ENCODE results near the gene MED27.

The MED27 gene

DNA sequence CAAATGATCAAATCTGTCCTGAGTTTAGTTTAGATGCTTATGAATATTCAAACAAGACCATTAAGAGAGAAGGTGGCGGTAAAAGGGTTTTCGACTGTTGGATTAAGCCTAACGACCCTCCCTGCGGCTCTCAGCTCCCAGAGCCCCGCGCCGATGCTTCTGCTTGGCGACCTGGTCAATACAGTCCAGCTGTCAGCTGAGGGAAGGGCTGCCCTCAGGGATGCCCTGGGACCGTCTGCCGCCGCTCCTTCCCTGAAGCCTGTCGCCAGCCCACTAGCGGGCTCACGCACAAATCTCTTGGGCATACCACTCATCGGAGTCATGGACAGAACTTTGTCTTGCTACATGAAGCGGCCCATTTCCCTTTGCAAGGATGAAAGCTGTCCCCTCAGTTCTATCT, 203.2 kb downstream of the MED27 start:
- Histone ChIP-seq H3K9me3 (ENCODE audit: insufficient read depth, low read depth, low read length) (no peaks in the 10 kb centered on the region), H3K4me3 (ENCODE audit: low read length, poor library complexity, severe bottlenecking) (no peak overlapping the region), H3F3A (ENCODE audit: low read depth) (no peaks in the 10 kb centered on the region), H2AFZ (ENCODE audit: low read length) (no peak overlapping the region), H3K4me1 (ENCODE audit: insufficient read depth, low read length, poor library complexity, severe bottlenecking) (peaks cover 13% of the 10 kb centered on the region), H3K79me2 (ENCODE audit: insufficient read depth, low read length) (no peaks in the 10 kb centered on the region), H3K9ac (ENCODE audit: low read depth, low read length, poor library complexity, severe bottlenecking) (no peak overlapping the region), H3K4me2 (ENCODE audit: low read depth, low read length, poor library complexity, severe bottlenecking) (peak overlapping the region; percentile 4), H4K20me1 (ENCODE audit: insufficient read depth, low read length, poor library complexity, severe bottlenecking) (no peaks in the 10 kb centered on the region), H3K9me2 (replicated peaks; ENCODE audit: low read depth, low read length) (no peaks in the 10 kb centered on the region), H3K36me3 (ENCODE audit: insufficient read depth, low read length) (no peaks in the 10 kb centered on the region), H3K27me3 (ENCODE audit: insufficient read depth, low read length, poor library complexity, severe bottlenecking) (no peaks in the 10 kb centered on the region)
- no peak for TF ChIP-seq EZH2phosphoT487 (IDR thresholded peaks at IDR 0.05; ENCODE audit: borderline replicate concordance)
- TF ChIP-seq, protein P1, sequence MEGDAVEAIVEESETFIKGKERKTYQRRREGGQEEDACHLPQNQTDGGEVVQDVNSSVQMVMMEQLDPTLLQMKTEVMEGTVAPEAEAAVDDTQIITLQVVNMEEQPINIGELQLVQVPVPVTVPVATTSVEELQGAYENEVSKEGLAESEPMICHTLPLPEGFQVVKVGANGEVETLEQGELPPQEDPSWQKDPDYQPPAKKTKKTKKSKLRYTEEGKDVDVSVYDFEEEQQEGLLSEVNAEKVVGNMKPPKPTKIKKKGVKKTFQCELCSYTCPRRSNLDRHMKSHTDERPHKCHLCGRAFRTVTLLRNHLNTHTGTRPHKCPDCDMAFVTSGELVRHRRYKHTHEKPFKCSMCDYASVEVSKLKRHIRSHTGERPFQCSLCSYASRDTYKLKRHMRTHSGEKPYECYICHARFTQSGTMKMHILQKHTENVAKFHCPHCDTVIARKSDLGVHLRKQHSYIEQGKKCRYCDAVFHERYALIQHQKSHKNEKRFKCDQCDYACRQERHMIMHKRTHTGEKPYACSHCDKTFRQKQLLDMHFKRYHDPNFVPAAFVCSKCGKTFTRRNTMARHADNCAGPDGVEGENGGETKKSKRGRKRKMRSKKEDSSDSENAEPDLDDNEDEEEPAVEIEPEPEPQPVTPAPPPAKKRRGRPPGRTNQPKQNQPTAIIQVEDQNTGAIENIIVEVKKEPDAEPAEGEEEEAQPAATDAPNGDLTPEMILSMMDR (conservative IDR thresholded peaks at IDR 0.05; ENCODE audit: low read length) = no peak

DNA sequence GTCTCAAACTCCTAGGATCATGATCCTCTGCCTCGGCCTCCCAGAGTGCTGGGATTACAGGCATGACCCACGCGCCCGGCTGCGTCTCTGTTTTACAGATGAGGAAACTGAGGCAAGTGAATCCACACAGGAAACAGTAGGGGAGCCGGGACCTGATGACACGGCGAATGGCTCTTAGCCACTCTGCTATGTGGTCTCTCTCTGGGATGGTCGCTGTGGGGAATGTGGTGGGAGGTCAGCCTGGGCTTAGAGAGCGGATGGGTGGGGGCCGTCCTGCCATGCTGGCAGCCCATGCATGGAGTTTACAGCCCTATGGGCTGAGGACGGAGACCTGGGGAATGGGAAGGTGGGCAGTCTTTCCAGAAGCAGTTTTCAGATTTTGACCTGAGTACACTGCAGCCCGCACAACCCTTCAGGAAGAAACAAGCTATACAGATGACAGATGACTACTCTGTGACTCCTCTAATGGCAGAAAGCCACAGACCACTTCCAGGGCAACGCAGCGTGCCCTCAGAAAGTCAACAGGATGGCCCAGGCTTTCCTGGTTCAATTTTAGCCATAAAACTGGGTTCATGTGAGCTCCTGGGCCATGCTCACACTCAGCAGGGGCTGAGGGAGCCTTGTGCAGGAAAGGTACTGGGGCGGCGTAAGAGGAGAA, 203.7 kb downstream of the MED27 start:
- no peak overlapping the region for H3K4me3 ChIP-seq (ENCODE audit: low read length, poor library complexity, severe bottlenecking)
- H3K4me2 ChIP-seq (ENCODE audit: low read depth, low read length, poor library complexity, severe bottlenecking) = peak overlapping the region; percentile 4
- H4K20me1 ChIP-seq (ENCODE audit: insufficient read depth, low read length, poor library complexity, severe bottlenecking) = no peaks in the 10 kb centered on the region
- TF ChIP-seq EZH2phosphoT487 (IDR thresholded peaks at IDR 0.05; ENCODE audit: borderline replicate concordance) = no peak
- TF ChIP-seq, protein P1 (conservative IDR thresholded peaks at IDR 0.05; ENCODE audit: low read length) = no peak
- H3F3A ChIP-seq (ENCODE audit: low read depth) = no peaks in the 10 kb centered on the region
- no peaks in the 10 kb centered on the region for H3K27me3 ChIP-seq (ENCODE audit: insufficient read depth, low read length, poor library complexity, severe bottlenecking)
- H2AFZ ChIP-seq (ENCODE audit: low read length) = no peak overlapping the region
- H3K4me1 ChIP-seq (ENCODE audit: insufficient read depth, low read length, poor library complexity, severe bottlenecking) = peaks cover 8% of the 10 kb centered on the region
- H3K9me3 ChIP-seq (ENCODE audit: insufficient read depth, low read depth, low read length) = no peaks in the 10 kb centered on the region
- H3K79me2 ChIP-seq (ENCODE audit: insufficient read depth, low read length) = no peaks in the 10 kb centered on the region
- no peaks in the 10 kb centered on the region for H3K9me2 ChIP-seq (replicated peaks; ENCODE audit: low read depth, low read length)
- no peak overlapping the region for H3K9ac ChIP-seq (ENCODE audit: low read depth, low read length, poor library complexity, severe bottlenecking)
- no peaks in the 10 kb centered on the region for H3K36me3 ChIP-seq (ENCODE audit: insufficient read depth, low read length)

DNA sequence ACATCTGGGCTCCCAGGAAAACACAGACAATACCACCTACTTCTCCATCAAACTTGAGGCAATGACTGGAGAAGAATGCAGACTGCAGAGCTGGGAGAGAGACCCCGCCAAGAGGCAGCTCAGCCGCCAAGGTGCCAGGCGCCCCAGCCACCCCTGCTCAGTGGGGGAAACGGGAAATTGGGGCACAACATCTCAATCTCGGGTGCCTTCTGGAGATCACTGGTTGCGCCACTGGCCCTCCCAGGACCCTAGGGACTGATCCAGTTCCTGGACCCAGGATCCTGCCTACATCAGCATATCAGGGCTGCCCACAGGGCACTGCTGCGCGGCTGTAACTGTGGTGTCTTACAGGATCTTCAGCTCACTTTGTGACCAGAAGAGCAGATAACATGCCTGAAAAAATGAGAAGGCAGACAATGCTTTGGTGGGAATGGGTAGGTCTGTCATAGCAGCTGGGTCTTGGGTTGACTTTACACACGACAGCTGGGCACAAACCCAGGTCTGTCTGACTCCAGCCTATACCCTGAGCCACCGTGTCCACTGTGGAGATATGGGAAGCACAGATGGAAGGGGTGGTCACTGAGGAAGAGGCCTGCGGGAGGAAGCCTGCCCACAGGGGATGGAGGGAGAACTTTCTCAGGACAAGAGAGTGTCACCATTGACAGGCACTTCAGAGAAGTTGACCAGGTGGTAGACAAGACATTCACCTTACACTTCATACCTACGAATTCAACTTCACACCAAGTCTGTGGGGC, 204.6 kb downstream of the MED27 start:
- H3K79me2 ChIP-seq (ENCODE audit: insufficient read depth, low read length) = no peaks in the 10 kb centered on the region
- H3K4me3 ChIP-seq (ENCODE audit: low read length, poor library complexity, severe bottlenecking) = no peak overlapping the region
- no peak overlapping the region for H3K4me2 ChIP-seq (ENCODE audit: low read depth, low read length, poor library complexity, severe bottlenecking)
- no peaks in the 10 kb centered on the region for H3K36me3 ChIP-seq (ENCODE audit: insufficient read depth, low read length)
- no peaks in the 10 kb centered on the region for H3K9me2 ChIP-seq (replicated peaks; ENCODE audit: low read depth, low read length)
- no peak overlapping the region for H3K9ac ChIP-seq (ENCODE audit: low read depth, low read length, poor library complexity, severe bottlenecking)
- no peaks in the 10 kb centered on the region for H3K27me3 ChIP-seq (ENCODE audit: insufficient read depth, low read length, poor library complexity, severe bottlenecking)
- TF ChIP-seq, protein P1 (conservative IDR thresholded peaks at IDR 0.05; ENCODE audit: low read length) = no peak
- TF ChIP-seq EZH2phosphoT487 (IDR thresholded peaks at IDR 0.05; ENCODE audit: borderline replicate concordance) = no peak
- no peaks in the 10 kb centered on the region for H4K20me1 ChIP-seq (ENCODE audit: insufficient read depth, low read length, poor library complexity, severe bottlenecking)
- no peaks in the 10 kb centered on the region for H3F3A ChIP-seq (ENCODE audit: low read depth)
- no peak overlapping the region for H2AFZ ChIP-seq (ENCODE audit: low read length)
- H3K9me3 ChIP-seq (ENCODE audit: insufficient read depth, low read depth, low read length) = no peaks in the 10 kb centered on the region
- peaks cover 8% of the 10 kb centered on the region for H3K4me1 ChIP-seq (ENCODE audit: insufficient read depth, low read length, poor library complexity, severe bottlenecking)
